Activated gamma-delta T cell treated with Interleukin-2 at 50 U/mL for 16 hours (primary cell): Measurements from ENCODE around the gene STX19.
"Not testable (repeated sequence)": the region's sequence is repeated elsewhere in the genome, so short reads cannot be mapped to it uniquely, and the experiment has no call there.

ENCODE experiments used
- DNase-seq: peaks from one replicate; pipeline ENCODE4 v3.0.0-alpha.2; 2020

The STX19 gene

DNA sequence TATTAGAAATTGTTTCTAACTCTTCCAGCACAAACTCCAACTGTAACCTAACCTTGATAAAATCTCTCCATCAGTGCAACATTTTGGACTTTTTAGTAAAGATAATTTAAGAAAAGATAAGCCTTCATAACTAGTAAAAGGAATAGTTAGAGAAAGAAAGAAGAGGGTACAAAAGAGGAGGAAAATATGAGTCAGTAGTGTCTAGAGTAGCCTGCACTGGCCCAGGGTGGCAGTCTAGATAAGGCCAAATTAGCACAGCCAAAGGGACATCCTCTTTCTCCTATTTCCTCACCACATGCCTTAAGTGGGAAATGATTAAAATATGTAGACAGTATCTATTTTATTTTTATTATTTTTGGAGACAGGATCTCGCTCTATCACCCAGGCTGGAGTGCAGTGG is 58.4 kb downstream of the STX19 start:
- no peak for DNase-seq

DNA sequence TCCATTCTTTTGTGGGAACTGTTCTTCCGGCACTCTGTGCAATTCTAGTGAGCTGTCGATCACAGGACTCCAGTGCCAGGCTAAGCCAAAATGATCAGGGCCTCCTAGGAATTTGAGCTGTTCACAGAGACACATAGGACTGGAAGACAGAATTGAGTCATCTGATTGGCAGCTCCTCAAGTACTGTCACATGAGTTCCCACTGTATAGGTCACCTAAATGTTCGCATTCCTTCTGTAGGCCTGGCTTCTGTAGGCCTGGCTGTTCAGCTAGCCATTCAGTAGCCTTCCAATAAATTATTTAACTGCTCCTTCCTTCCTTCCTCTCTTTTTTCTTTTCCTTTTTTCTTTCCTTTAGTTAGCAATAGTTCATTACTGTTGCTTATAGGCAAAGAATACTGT is 59.0 kb downstream of the STX19 start:
- DNase-seq: no peak

DNA sequence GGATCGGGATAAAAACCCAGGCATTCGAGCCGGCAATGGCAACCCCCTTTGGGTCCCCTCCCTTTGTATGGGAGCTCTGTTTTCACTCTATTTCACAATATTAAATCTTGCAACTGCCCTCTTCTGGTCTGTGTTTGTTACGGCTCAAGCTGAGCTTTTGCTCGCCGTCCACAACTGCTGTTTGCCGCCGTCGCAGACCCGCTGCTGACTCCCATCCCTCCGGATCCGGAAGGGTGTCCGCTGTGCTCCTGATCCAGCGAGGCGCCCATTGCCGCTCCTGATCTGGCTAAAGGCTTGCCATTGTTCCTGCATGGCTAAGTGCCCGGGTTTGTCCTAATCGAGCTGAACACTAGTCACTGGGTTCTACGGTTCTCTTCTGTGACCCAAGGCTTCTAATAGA is 63.3 kb downstream of the STX19 start:
- not testable (repeated sequence) for DNase-seq
